ENCODE measurements around the gene VPREB3. TPM values are rescaled to one million over a fixed set of nuclear protein-coding genes. Genes with fewer than 3 reads are reported as not detected.

The VPREB3 gene
- total and polyA plus RNA-seq, 2 of the 8 experiments (the other 6 are each of a cell fraction or from before 2014, with no cell fraction given): 0.52 to 4.6 TPM

GRCh38 chr22:23763954-23764353, 9.7 kb upstream of the VPREB3 start (continued):
- TF ChIP-seq NANOG (IDR thresholded peaks at IDR 0.05; ENCODE audit: insufficient read depth, low read depth, low read length, poor library complexity, severe bottlenecking) (no peak), CHD2 (IDR thresholded peaks at IDR 0.05; ENCODE audit: low read length) (no peak), BRCA1 (IDR thresholded peaks at IDR 0.05; ENCODE audit: low read depth, low read length) (no peak), HDAC6 (IDR thresholded peaks at IDR 0.05; ENCODE audit: low read depth, low read length) (no peak), TAF7 (optimal IDR thresholded peaks at IDR 0.05; ENCODE audit: borderline replicate concordance, low read depth, low read length) (no peak)
